Gastrocnemius medialis (tissue), 4 donors: ENCODE measurements around the gene CSAD. TPM values are rescaled to one million over a fixed set of nuclear protein-coding genes. Genes with fewer than 3 reads are reported as not detected.

Experiments
- ATAC-seq, 2 donors: fragments of 150-250 bp; one replicate each; pipeline ENCODE4 v1.9.1; 2016
- DNase-seq, 2 donors: peaks; one replicate each; pipeline ENCODE4 v3.0.0-alpha.2; 2019
- H3K27ac ChIP-seq, 4 donors: fragments of 200-600 bp; sonication (generic); 1 replicate in 1 of 4; 2 replicates in 3 of 4; pipeline ENCODE4 v1.5.1; 2016 to 2018; ENCODE audit warnings: mild to moderate bottlenecking in 2 of 4, moderate library complexity in 1 of 4
- H3K27me3 ChIP-seq, 3 donors: fragments of 200-600 bp; sonication (generic) in 2 of 3; 1 replicate in 1 of 3; 2 replicates in 2 of 3; pipeline versions ENCODE4 v1.5.1 to v1.6.0; 2016 to 2019; ENCODE audit warnings: mild to moderate bottlenecking in 1 of 3, moderate library complexity in 1 of 3
- H3K36me3 ChIP-seq, 2 donors: fragments of 200-600 bp; sonication (generic) in 1 of 2; one replicate each; pipeline ENCODE4 v1.5.1; 2017 to 2018
- H3K4me1 ChIP-seq, 2 donors: fragments of 200-600 bp; sonication (generic) in 1 of 2; one replicate each; pipeline ENCODE4 v1.5.1; 2016 to 2017; ENCODE audit warnings: mild to moderate bottlenecking in 2 of 2
- H3K4me3 ChIP-seq, 4 donors: fragments of 200-600 bp; sonication (generic) in 3 of 4; 1 replicate in 1 of 4; 2 replicates in 3 of 4; pipeline ENCODE4 v1.5.1; 2016 to 2019; ENCODE audit warnings: mild to moderate bottlenecking in 2 of 4
- H3K9me3 ChIP-seq, 3 donors: fragments of 200-600 bp; sonication (generic) in 2 of 3; 1 replicate in 1 of 3; 2 replicates in 2 of 3; pipeline ENCODE4 v1.5.1; 2016 to 2019
- CTCF ChIP-seq, 5 experiments: fragments of 450-650 bp in 3 of 5; fragments of 200-600 bp in 2 of 5; sonication (generic) in 2 of 5; IDR thresholded peaks in 4 of 5; conservative IDR thresholded peaks in 1 of 5; 1 replicate in 4 of 5; 2 replicates in 1 of 5; pipeline ENCODE4 v1.5.1; 2016 to 2019; ENCODE audit warnings: antibody characterized with exemption in 5 of 5, mild to moderate bottlenecking in 3 of 5, moderate library complexity in 3 of 5
- POLR2A ChIP-seq, 2 donors: fragments of 450-650 bp; IDR thresholded peaks; one replicate each; pipeline ENCODE4 v1.6.1; 2017; ENCODE audit warnings: antibody characterized with exemption in 2 of 2, mild to moderate bottlenecking in 2 of 2, moderate library complexity in 2 of 2
- in situ Hi-C, 4 donors: fragments of 200-750 bp; cut with MboI; loops; one replicate each; pipeline versions ENCODE4 v1.15.0 to v1.8.0; 2017; ENCODE audit warnings: low sequenced_read_pairs in 4 of 4
- intact Hi-C: fragments of 100-400 bp; cut with DNase I; formaldehyde crosslinking; loops from one replicate; pipeline ENCODE4 v1.15.1; 2023; ENCODE audit warnings: low total_unique reads
- total RNA-seq, 4 donors: library from RNA; depleted of rRNA; stranded (reverse); fragments of >200 nt; gene quantifications; one replicate each; pipeline versions ENCODE4 v1.1.0 to v1.2.3, GENCODE V29; 2016

CSAD gene
- total RNA-seq, 4 donors from 2014 or later: 0.68 to 14.9 (median 1.9) TPM

GRCh38 chr12:53194973-53195372 is 14.2 kb upstream of the CSAD start:
- ATAC-seq (no peak), DNase-seq (no peak)
- in situ Hi-C loops: loop anchor here in 1 of 4 donors (25.0 kb wide), 1 partner anchor 133 kb away; the partner anchor contains the start of gene TNS2

GRCh38 chr12:53193985-53194716 is 13.4 kb upstream of the CSAD start:
- Histone ChIP-seq H3K4me1 (peaks cover 0 to 9% of the 10 kb centered on the region in 2 donors), H3K27me3 (peaks cover 0 to 5% (median 3%) of the 10 kb centered on the region in 3 donors), H3K36me3 (no peaks in the 10 kb centered on the region), H3K27ac (no peak overlapping the region), H3K4me3 (no peak overlapping the region), H3K9me3 (no peaks in the 10 kb centered on the region)
- no peak for DNase-seq
- no peak for TF ChIP-seq POLR2A (IDR thresholded peaks at IDR 0.05)
- no peak for TF ChIP-seq CTCF (IDR thresholded peaks at IDR 0.05 in 4 of 5, conservative IDR thresholded peaks at IDR 0.05 in 1 of 5)
- ATAC-seq: no peak
- in situ Hi-C loops (loop anchor here in 1 of 4 donors (25.0 kb wide), 1 partner anchor 132 kb away; the partner anchor contains the start of gene TNS2), intact Hi-C loops (no loop called here)

More at GRCh38 chr12:53194973-53195372, 14.2 kb upstream of the CSAD start:
- H3K27ac ChIP-seq: no peak overlapping the region
- no peak overlapping the region for H3K4me3 ChIP-seq
- H3K9me3 ChIP-seq: no peaks in the 10 kb centered on the region
- H3K27me3 ChIP-seq: peaks cover 0 to 5% (median 3%) of the 10 kb centered on the region in 3 donors
- peaks cover 0 to 9% of the 10 kb centered on the region in 2 donors for H3K4me1 ChIP-seq
- intact Hi-C loops: no loop called here
- no peak for TF ChIP-seq CTCF (IDR thresholded peaks at IDR 0.05 in 4 of 5, conservative IDR thresholded peaks at IDR 0.05 in 1 of 5)
- no peak for TF ChIP-seq POLR2A (IDR thresholded peaks at IDR 0.05)
- H3K36me3 ChIP-seq: no peaks in the 10 kb centered on the region

- DNase-seq (no peak), ATAC-seq (no peak)
- peaks cover 0 to 8% of the 10 kb centered on the region in 2 donors for H3K4me1 ChIP-seq
- TF ChIP-seq POLR2A (IDR thresholded peaks at IDR 0.05) (no peak), CTCF (IDR thresholded peaks at IDR 0.05 in 4 of 5, conservative IDR thresholded peaks at IDR 0.05 in 1 of 5) (no peak)
- no peaks in the 10 kb centered on the region for H3K9me3 ChIP-seq
- H3K36me3 ChIP-seq: peaks cover 0 to 10% of the 10 kb centered on the region in 2 donors
- intact Hi-C loops: no loop called here
- in situ Hi-C loops: loop anchor here in 1 of 4 donors (25.0 kb wide), 1 partner anchor 131 kb away; the partner anchor contains the start of gene TNS2
- H3K27me3 ChIP-seq: peaks cover 0 to 2% (median 0%) of the 10 kb centered on the region in 3 donors
- no peak overlapping the region for H3K4me3 ChIP-seq
- no peak overlapping the region for H3K27ac ChIP-seq
These were observed 12.3 kb upstream of the CSAD start for GRCh38 chr12:53193040-53193439.

- no peak for DNase-seq
- H3K36me3 ChIP-seq: peaks cover 1 to 15% of the 10 kb centered on the region in 2 donors
- H3K27me3 ChIP-seq: no peaks in the 10 kb centered on the region
- in situ Hi-C loops: loop anchor here in 1 of 4 donors (25.0 kb wide), 1 partner anchor 130 kb away; the partner anchor contains the start of gene TNS2
- no peak overlapping the region for H3K4me3 ChIP-seq
- peaks cover 0 to 4% of the 10 kb centered on the region in 2 donors for H3K4me1 ChIP-seq
- no peak for ATAC-seq
- H3K27ac ChIP-seq: no peak overlapping the region
- TF ChIP-seq POLR2A (IDR thresholded peaks at IDR 0.05) (no peak), CTCF (IDR thresholded peaks at IDR 0.05 in 4 of 5, conservative IDR thresholded peaks at IDR 0.05 in 1 of 5) (no peak)
- no peaks in the 10 kb centered on the region for H3K9me3 ChIP-seq
- intact Hi-C loops: no loop called here
These were observed 11.9 kb upstream of the CSAD start for GRCh38 chr12:53192531-53193021.
